ENCODE measurements around the gene ZNF639.

ZNF639 gene

DNA sequence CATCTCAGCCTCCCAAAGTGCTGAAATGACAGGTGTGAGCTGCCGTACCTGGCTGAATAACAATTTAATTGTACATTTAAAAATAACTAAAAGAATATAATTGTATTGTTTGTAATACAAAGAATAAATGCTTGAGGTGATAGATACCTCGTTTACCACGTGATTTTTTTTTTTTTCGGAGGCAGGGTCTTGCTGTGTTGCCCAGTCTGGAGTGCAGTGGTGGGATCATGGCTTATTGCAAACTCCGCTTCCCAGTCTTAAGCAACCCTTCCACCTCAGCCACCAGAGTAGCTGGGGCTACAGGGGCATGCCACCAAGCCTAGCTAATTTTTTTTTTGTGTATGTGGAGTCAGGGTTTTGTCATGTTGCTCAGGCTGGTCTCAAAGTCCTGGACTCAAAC is 40.5 kb downstream of the ZNF639 start:
- H3K4me3 ChIP-seq (ENCODE audit: low read depth, low read length): no peak overlapping the region
- no peak for DNase-seq (ENCODE audit: low read depth)
- TF ChIP-seq CTCF (IDR thresholded peaks at IDR 0.05; ENCODE audit: control insufficient read depth, extremely low read depth, insufficient read depth): no peak

GRCh38 chr3:179369621-179370020 is 46.8 kb downstream of the ZNF639 start:
- no peak overlapping the region for H3K4me3 ChIP-seq (ENCODE audit: low read depth, low read length)
- TF ChIP-seq CTCF (IDR thresholded peaks at IDR 0.05; ENCODE audit: control insufficient read depth, extremely low read depth, insufficient read depth): no peak
- no peak for DNase-seq (ENCODE audit: low read depth)

GRCh38 chr3:179373938-179374337 is 51.1 kb downstream of the ZNF639 start:
- H3K4me3 ChIP-seq (ENCODE audit: low read depth, low read length): no peak overlapping the region
- TF ChIP-seq CTCF (IDR thresholded peaks at IDR 0.05; ENCODE audit: control insufficient read depth, extremely low read depth, insufficient read depth): no peak
- DNase-seq (ENCODE audit: low read depth): no peak

DNA sequence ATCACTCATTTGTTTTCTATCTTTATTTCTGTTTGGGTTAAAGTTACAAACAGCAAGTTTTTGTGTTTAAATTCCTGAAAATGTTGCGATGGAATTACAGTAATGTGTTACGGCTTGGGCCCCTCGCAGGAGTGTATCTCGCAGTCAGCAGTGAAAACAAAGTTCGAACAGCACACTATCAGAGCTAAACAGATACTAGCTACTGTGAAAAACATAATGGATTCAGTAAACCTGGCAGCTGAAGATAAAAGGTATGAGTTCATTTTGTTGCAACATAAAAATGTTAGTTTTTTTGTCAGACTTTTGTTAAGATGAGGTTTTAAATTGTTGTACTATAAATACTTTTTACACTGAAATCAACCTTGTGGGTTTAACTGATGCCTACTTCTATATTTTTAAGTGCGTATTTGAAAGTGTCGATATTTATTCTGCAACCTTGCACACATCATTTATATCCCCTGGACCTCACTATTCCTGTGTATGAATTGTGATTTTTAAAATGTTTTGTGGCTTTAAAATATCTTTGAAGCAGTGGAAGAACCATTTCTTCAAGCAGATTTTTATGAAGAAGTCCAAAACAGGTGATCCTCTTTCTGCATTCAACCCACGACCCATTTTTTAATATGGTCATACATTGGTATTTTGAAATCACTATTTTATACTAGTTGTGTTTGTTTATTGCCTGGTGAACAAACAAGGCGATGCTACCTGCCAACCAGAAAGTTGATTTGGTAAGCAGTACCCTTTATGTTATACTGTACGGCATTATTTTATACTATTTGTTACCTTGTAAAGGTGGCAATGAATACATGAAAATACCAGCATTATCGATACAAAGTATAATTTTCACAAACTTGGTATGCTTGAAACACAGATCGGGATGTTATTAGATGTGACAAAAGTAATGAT is 52.5 kb downstream of the ZNF639 start:
- TF ChIP-seq CTCF (IDR thresholded peaks at IDR 0.05; ENCODE audit: control insufficient read depth, extremely low read depth, insufficient read depth): no peak
- H3K4me3 ChIP-seq (ENCODE audit: low read depth, low read length): no peak overlapping the region
- DNase-seq (ENCODE audit: low read depth): no peak

DNA sequence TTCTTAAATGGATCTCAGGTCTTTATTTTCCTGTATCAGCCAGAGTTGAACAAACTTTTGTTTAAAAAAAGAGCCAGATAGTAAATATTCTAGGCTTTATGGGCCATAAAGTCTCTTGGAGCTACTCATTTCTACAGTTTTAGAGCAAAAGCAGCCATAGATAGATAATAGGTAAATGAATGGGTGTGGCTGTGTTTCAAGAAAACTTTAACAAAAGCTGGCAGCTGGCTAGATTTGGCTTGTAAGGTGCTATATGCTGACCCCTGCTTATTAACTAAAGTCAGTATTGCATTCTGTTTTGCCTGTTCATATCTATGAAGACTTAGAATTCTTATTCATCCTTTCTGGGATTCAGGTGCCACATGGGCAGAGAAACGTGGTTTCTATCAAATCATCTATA is 53.6 kb downstream of the ZNF639 start:
- TF ChIP-seq CTCF (IDR thresholded peaks at IDR 0.05; ENCODE audit: control insufficient read depth, extremely low read depth, insufficient read depth): no peak
- no peak overlapping the region for H3K4me3 ChIP-seq (ENCODE audit: low read depth, low read length)
- DNase-seq (ENCODE audit: low read depth): no peak
